Natural killer cell (primary cell): ENCODE data around the gene WSB1. TPM values are rescaled to one million over a fixed set of nuclear protein-coding genes. Genes with fewer than 3 reads are reported as not detected.

Experiments used
- ATAC-seq, 3 donors: fragments of 150-1000 bp in 2 of 3; fragments of 200-7000 bp in 1 of 3; cut with Tn5 transposase; 1 replicate in 1 of 3; 2 replicates in 2 of 3; pipeline ENCODE4 v1.10.0; 2021; ENCODE audit warnings: mild to moderate bottlenecking in 2 of 3, moderate library complexity in 2 of 3
- DNase-seq, 2 donors: peaks; one replicate each; pipeline versions ENCODE4 v3.0.0 to v3.0.0-alpha.2; 2013 to 2021; ENCODE audit warnings: mixed read lengths in 1 of 2
- H3K27ac ChIP-seq: one replicate; pipeline ENCODE4 v1.5.1; 2013; ENCODE audit warnings: mild to moderate bottlenecking, low read length
- H3K27me3 ChIP-seq: one replicate; pipeline ENCODE4 v1.6.1; 2013; ENCODE audit warnings: low read length; ENCODE audit not compliant: control insufficient read depth, insufficient read depth
- H3K36me3 ChIP-seq: one replicate; pipeline ENCODE4 v1.6.1; 2013; ENCODE audit warnings: low read length; ENCODE audit not compliant: control insufficient read depth, insufficient read depth
- H3K4me1 ChIP-seq: one replicate; pipeline ENCODE4 v1.6.1; 2013; ENCODE audit warnings: low read length; ENCODE audit not compliant: control insufficient read depth, insufficient read depth
- H3K4me3 ChIP-seq: one replicate; pipeline ENCODE4 v1.5.1; 2013; ENCODE audit warnings: low read length
- H3K9me3 ChIP-seq: one replicate; pipeline ENCODE4 v1.6.1; 2013; ENCODE audit warnings: low read length; ENCODE audit not compliant: control insufficient read depth, insufficient read depth
- H3K27ac Mint-ChIP-seq, 2 donors: one replicate each; pipeline ENCODE4 v1.8.0; 2022; ENCODE audit warnings: mild to moderate bottlenecking in 2 of 2, mixed read lengths in 2 of 2, moderate library complexity in 1 of 2
- H3K27me3 Mint-ChIP-seq, 2 donors: one replicate each; pipeline ENCODE4 v1.8.0; 2022; ENCODE audit warnings: low read depth in 2 of 2, mixed read lengths in 2 of 2
- H3K36me3 Mint-ChIP-seq: one replicate; pipeline ENCODE4 v1.8.0; 2022; ENCODE audit warnings: mixed read lengths
- H3K4me1 Mint-ChIP-seq, 2 donors: one replicate each; pipeline ENCODE4 v1.8.0; 2022; ENCODE audit warnings: mixed read lengths in 2 of 2
- H3K4me3 Mint-ChIP-seq: one replicate; pipeline ENCODE4 v1.8.0; 2022; ENCODE audit warnings: mild to moderate bottlenecking, moderate library complexity, mixed read lengths
- H3K9me3 Mint-ChIP-seq, 2 donors: one replicate each; pipeline ENCODE4 v1.8.0; 2022; ENCODE audit warnings: mixed read lengths in 2 of 2
- CTCF ChIP-seq: fragments of 200-600 bp; IDR thresholded peaks from one replicate; pipeline ENCODE4 v1.8.0; 2022; ENCODE audit warnings: antibody characterized with exemption
- WGBS: methylation state at CpG from one replicate; pipeline ENCODE4 v1.1.7; 2013; ENCODE audit warnings: missing lambda C conversion rate; ENCODE audit not compliant: insufficient coverage; 5-methylcytosine and 5-hydroxymethylcytosine counted together
- intact Hi-C: fragments of 100-400 bp; cut with micrococcal nuclease; formaldehyde crosslinking; loops from one replicate; pipeline ENCODE4 v1.14.2; 2022
- total RNA-seq, 4 donors: library from RNA; stranded (reverse); fragments of 120-200 nt in 1 of 4; gene quantifications; one replicate each; pipeline versions ENCODE4 v1.2.3 to v1.2.4, GENCODE V29; 2013 to 2022

The WSB1 gene
- total RNA-seq, 3 donors from 2014 or later (not counting 1 experiment from before 2014, with no cell fraction given), result 124 to 205 (median 187) TPM

- no peak for TF ChIP-seq CTCF
- 62% methylated on average over 6 of the region's 6 CpGs for WGBS
- intact Hi-C loops, result no loop called here
These were observed 25.4 kb upstream of the WSB1 start for GRCh38 chr17:27268394-27269085.

GRCh38 chr17:27269201-27269600 is 24.7 kb upstream of the WSB1 start:
- ATAC-seq (no peak), DNase-seq (no peak)
- H3K27me3 ChIP-seq, result no peaks in the 10 kb centered on the region
- Mint-ChIP-seq H3K36me3 (no peaks in the 10 kb centered on the region), H3K9me3 (no peaks in the 10 kb centered on the region), H3K4me1 (no peaks in the 10 kb centered on the region), H3K27me3 (peaks cover 5 to 15% of the 10 kb centered on the region in 2 donors), H3K27ac (no peak overlapping the region), H3K4me3 (no peak overlapping the region)
- WGBS, result 48% methylated on average over 1 of the region's 1 CpG
- H3K9me3 ChIP-seq, result no peaks in the 10 kb centered on the region
- H3K4me1 ChIP-seq, result no peaks in the 10 kb centered on the region
- intact Hi-C loops, result no loop called here
- no peaks in the 10 kb centered on the region for H3K36me3 ChIP-seq
- no peak overlapping the region for H3K27ac ChIP-seq
- no peak overlapping the region for H3K4me3 ChIP-seq
- no peak for TF ChIP-seq CTCF

More at GRCh38 chr17:27268394-27269085, 25.4 kb upstream of the WSB1 start:
- Mint-ChIP-seq H3K36me3 (no peaks in the 10 kb centered on the region), H3K4me1 (no peaks in the 10 kb centered on the region), H3K9me3 (no peaks in the 10 kb centered on the region), H3K27me3 (peaks cover 5 to 14% of the 10 kb centered on the region in 2 donors), H3K27ac (no peak overlapping the region), H3K4me3 (no peak overlapping the region)
- H3K27ac ChIP-seq, result no peak overlapping the region
- H3K9me3 ChIP-seq, result no peaks in the 10 kb centered on the region
- DNase-seq, result no peak
- H3K4me1 ChIP-seq, result no peaks in the 10 kb centered on the region
- no peaks in the 10 kb centered on the region for H3K36me3 ChIP-seq
- H3K4me3 ChIP-seq, result no peak overlapping the region
- H3K27me3 ChIP-seq, result no peaks in the 10 kb centered on the region
- ATAC-seq, result no peak

- DNase-seq, result no peak
- no peak overlapping the region for H3K27ac Mint-ChIP-seq
These were observed 23.9 kb upstream of the WSB1 start for GRCh38 chr17:27269974-27270373.

More at GRCh38 chr17:27269974-27270373, 23.9 kb upstream of the WSB1 start:
- Histone ChIP-seq H3K27me3 (no peaks in the 10 kb centered on the region), H3K36me3 (no peaks in the 10 kb centered on the region), H3K4me3 (no peak overlapping the region), H3K9me3 (no peaks in the 10 kb centered on the region), H3K4me1 (no peaks in the 10 kb centered on the region), H3K27ac (no peak overlapping the region)
- Mint-ChIP-seq H3K27me3 (peaks cover 5 to 18% of the 10 kb centered on the region in 2 donors), H3K4me1 (no peaks in the 10 kb centered on the region), H3K9me3 (no peaks in the 10 kb centered on the region), H3K36me3 (no peaks in the 10 kb centered on the region), H3K4me3 (no peak overlapping the region)
- 90% methylated on average over 7 of the region's 7 CpGs for WGBS
- intact Hi-C loops, result no loop called here
- no peak for TF ChIP-seq CTCF
- ATAC-seq, result no peak
